ENCODE results near the gene TOP3A. TPM values are rescaled to one million over a fixed set of nuclear protein-coding genes. Genes with fewer than 3 reads are reported as not detected.

TOP3A gene
- total RNA-seq, 5 donors from 2014 or later (not counting 1 experiment from before 2014, with no cell fraction given), result 34.0 to 60.4 (median 52.8) TPM

- Histone ChIP-seq H3K27ac (ENCODE audit: low read length) (no peak overlapping the region), H3K9me3 (no peaks in the 10 kb centered on the region), H3K27me3 (replicated peaks in 1 of 2; ENCODE audit: control insufficient read depth in 2 of 2, extremely low read depth in 1 of 2, insufficient read depth in 2 of 2, low read length in 1 of 2) (no peaks in the 10 kb centered on the region), H3K36me3 (ENCODE audit: control insufficient read depth in 2 of 2, extremely low read depth in 1 of 2, insufficient read depth in 1 of 2, low read length in 1 of 2) (peaks cover 25 to 57% of the 10 kb centered on the region in 2 donors), H3K4me3 (ENCODE audit: control insufficient read depth in 1 of 2, extremely low read depth in 1 of 2, low read length in 1 of 2) (no peak overlapping the region), H3K4me1 (ENCODE audit: control insufficient read depth in 1 of 2, extremely low read depth in 1 of 2, insufficient read depth in 2 of 2, low read length in 2 of 2) (peaks cover 0 to 5% of the 10 kb centered on the region in 2 experiments)
- ATAC-seq (replicated peaks in 1 of 4), result no peak
- WGBS (ENCODE audit: insufficient coverage), result 92% methylated on average over 21 of the region's 21 CpGs
- Mint-ChIP-seq H3K36me3 (peaks cover 24% of the 10 kb centered on the region), H3K27ac (no peak overlapping the region), H3K4me3 (no peak overlapping the region), H3K9me3 (no peaks in the 10 kb centered on the region), H3K27me3 (no peaks in the 10 kb centered on the region), H3K4me1 (peaks cover 0 to 9% (median 2%) of the 10 kb centered on the region in 3 donors)
- DNase-seq, result no peak
- ChIA-PET POLR2A (no interaction called here), CTCF (no interaction called here)
Observed at GRCh38 chr17:18245038-18245776, 69.6 kb downstream of the TOP3A start.

GRCh38 chr17:18241229-18241871 lies 73.4 kb downstream of the TOP3A start:
- Histone ChIP-seq H3K27ac (ENCODE audit: low read length) (no peak overlapping the region), H3K27me3 (replicated peaks in 1 of 2; ENCODE audit: control insufficient read depth in 2 of 2, extremely low read depth in 1 of 2, insufficient read depth in 2 of 2, low read length in 1 of 2) (no peaks in the 10 kb centered on the region), H3K4me3 (ENCODE audit: control insufficient read depth in 1 of 2, extremely low read depth in 1 of 2, low read length in 1 of 2) (no peak overlapping the region), H3K4me1 (ENCODE audit: control insufficient read depth in 1 of 2, extremely low read depth in 1 of 2, insufficient read depth in 2 of 2, low read length in 2 of 2) (no peaks in the 10 kb centered on the region), H3K9me3 (no peaks in the 10 kb centered on the region), H3K36me3 (ENCODE audit: control insufficient read depth in 2 of 2, extremely low read depth in 1 of 2, insufficient read depth in 1 of 2, low read length in 1 of 2) (peaks cover 17 to 39% of the 10 kb centered on the region in 2 donors)
- DNase-seq, result no peak
- POLR2A ChIA-PET, result no interaction called here
- H3K9me3 Mint-ChIP-seq, result no peaks in the 10 kb centered on the region
- H3K4me1 Mint-ChIP-seq, result no peaks in the 10 kb centered on the region
- CTCF ChIA-PET, result no interaction called here
- H3K27ac Mint-ChIP-seq, result no peak overlapping the region
- no peak for ATAC-seq (replicated peaks in 1 of 4)
- H3K36me3 Mint-ChIP-seq, result peaks cover 25% of the 10 kb centered on the region
- WGBS (ENCODE audit: insufficient coverage), result 90% methylated on average over 26 of the region's 28 CpGs
- no peaks in the 10 kb centered on the region for H3K27me3 Mint-ChIP-seq
- no peak overlapping the region for H3K4me3 Mint-ChIP-seq

DNA sequence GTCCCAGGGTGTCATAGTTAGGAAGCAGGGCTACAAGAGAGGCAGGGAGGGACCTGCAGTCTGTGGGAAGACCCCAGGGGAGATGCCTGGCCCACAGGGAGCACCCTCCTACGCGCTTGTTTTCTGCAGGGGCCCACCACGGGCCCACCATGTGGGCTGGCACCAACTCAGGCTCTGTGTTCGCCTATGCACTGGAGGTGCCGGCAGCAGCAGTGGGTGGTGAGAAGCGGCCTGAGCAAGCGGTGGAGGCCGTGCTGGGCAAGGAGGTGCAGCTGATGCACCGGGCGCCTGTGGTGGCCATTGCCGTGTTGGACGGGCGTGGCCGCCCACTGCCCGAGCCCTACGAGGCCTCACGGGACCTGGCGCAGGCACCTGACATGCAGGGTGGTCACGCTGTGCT lies 74.3 kb downstream of the TOP3A start:
- no peaks in the 10 kb centered on the region for H3K9me3 Mint-ChIP-seq
- Histone ChIP-seq H3K36me3 (ENCODE audit: control insufficient read depth in 2 of 2, extremely low read depth in 1 of 2, insufficient read depth in 1 of 2, low read length in 1 of 2) (peaks cover 16 to 35% of the 10 kb centered on the region in 2 donors), H3K4me3 (ENCODE audit: control insufficient read depth in 1 of 2, extremely low read depth in 1 of 2, low read length in 1 of 2) (no peak overlapping the region), H3K27ac (ENCODE audit: low read length) (no peak overlapping the region), H3K9me3 (no peaks in the 10 kb centered on the region), H3K27me3 (replicated peaks in 1 of 2; ENCODE audit: control insufficient read depth in 2 of 2, extremely low read depth in 1 of 2, insufficient read depth in 2 of 2, low read length in 1 of 2) (no peaks in the 10 kb centered on the region), H3K4me1 (ENCODE audit: control insufficient read depth in 1 of 2, extremely low read depth in 1 of 2, insufficient read depth in 2 of 2, low read length in 2 of 2) (no peaks in the 10 kb centered on the region)
- H3K36me3 Mint-ChIP-seq, result peaks cover 29% of the 10 kb centered on the region
- WGBS (ENCODE audit: insufficient coverage), result 97% methylated on average over 19 of the region's 19 CpGs
- no peak overlapping the region for H3K27ac Mint-ChIP-seq
- CTCF ChIA-PET, result no interaction called here
- H3K27me3 Mint-ChIP-seq, result no peaks in the 10 kb centered on the region
- POLR2A ChIA-PET, result no interaction called here
- ATAC-seq (replicated peaks in 1 of 4), result no peak
- no peak overlapping the region for H3K4me3 Mint-ChIP-seq
- no peak for DNase-seq
- H3K4me1 Mint-ChIP-seq, result no peaks in the 10 kb centered on the region

- H3K27me3 Mint-ChIP-seq, result no peaks in the 10 kb centered on the region
- Histone ChIP-seq H3K9me3 (no peaks in the 10 kb centered on the region), H3K36me3 (ENCODE audit: control insufficient read depth in 2 of 2, extremely low read depth in 1 of 2, insufficient read depth in 1 of 2, low read length in 1 of 2) (peaks cover 5 to 43% of the 10 kb centered on the region in 2 donors), H3K4me3 (ENCODE audit: control insufficient read depth in 1 of 2, extremely low read depth in 1 of 2, low read length in 1 of 2) (no peak overlapping the region), H3K27me3 (replicated peaks in 1 of 2; ENCODE audit: control insufficient read depth in 2 of 2, extremely low read depth in 1 of 2, insufficient read depth in 2 of 2, low read length in 1 of 2) (no peaks in the 10 kb centered on the region), H3K27ac (ENCODE audit: low read length) (no peak overlapping the region), H3K4me1 (ENCODE audit: control insufficient read depth in 1 of 2, extremely low read depth in 1 of 2, insufficient read depth in 2 of 2, low read length in 2 of 2) (no peaks in the 10 kb centered on the region)
- 93% methylated on average over 17 of the region's 18 CpGs for WGBS (ENCODE audit: insufficient coverage)
- H3K4me1 Mint-ChIP-seq, result no peaks in the 10 kb centered on the region
- ATAC-seq (replicated peaks in 1 of 4) (no peak), DNase-seq (no peak)
- CTCF ChIA-PET, result no interaction called here
- no peak overlapping the region for H3K27ac Mint-ChIP-seq
- peaks cover 34% of the 10 kb centered on the region for H3K36me3 Mint-ChIP-seq
- no peaks in the 10 kb centered on the region for H3K9me3 Mint-ChIP-seq
- POLR2A ChIA-PET, result no interaction called here
- H3K4me3 Mint-ChIP-seq, result no peak overlapping the region
Observed at GRCh38 chr17:18238299-18238698, 76.5 kb downstream of the TOP3A start.

DNA sequence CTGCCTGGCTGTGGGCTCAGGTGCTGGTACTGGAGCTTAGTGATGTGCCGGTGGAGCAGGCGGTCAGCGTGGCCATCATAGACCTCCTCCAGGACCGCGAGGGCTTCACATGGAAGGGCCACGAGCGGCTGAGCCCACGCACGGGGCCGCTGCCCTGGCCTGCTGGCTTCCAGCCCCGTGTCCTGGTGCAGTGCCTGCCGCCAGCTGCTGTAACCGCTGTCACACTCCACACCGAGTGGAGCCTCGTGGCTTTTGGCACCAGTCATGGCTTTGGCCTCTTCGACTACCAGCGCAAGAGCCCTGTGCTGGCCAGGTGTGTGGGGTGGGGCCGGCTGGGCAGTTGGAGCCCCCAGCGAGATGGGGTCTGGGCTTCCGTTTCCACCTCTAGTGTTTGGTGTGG lies 77.3 kb downstream of the TOP3A start:
- Mint-ChIP-seq H3K36me3 (peaks cover 34% of the 10 kb centered on the region), H3K27ac (no peak overlapping the region), H3K27me3 (no peaks in the 10 kb centered on the region), H3K4me3 (no peak overlapping the region), H3K9me3 (no peaks in the 10 kb centered on the region), H3K4me1 (no peaks in the 10 kb centered on the region)
- ATAC-seq (replicated peaks in 1 of 4), result no peak
- H3K9me3 ChIP-seq, result no peaks in the 10 kb centered on the region
- H3K27ac ChIP-seq (ENCODE audit: low read length), result no peak overlapping the region
- WGBS (ENCODE audit: insufficient coverage), result 96% methylated on average over 15 of the region's 20 CpGs
- CTCF ChIA-PET, result no interaction called here
- no peak for DNase-seq
- no peaks in the 10 kb centered on the region for H3K4me1 ChIP-seq (ENCODE audit: control insufficient read depth in 1 of 2, extremely low read depth in 1 of 2, insufficient read depth in 2 of 2, low read length in 2 of 2)
- H3K27me3 ChIP-seq (replicated peaks in 1 of 2; ENCODE audit: control insufficient read depth in 2 of 2, extremely low read depth in 1 of 2, insufficient read depth in 2 of 2, low read length in 1 of 2), result no peaks in the 10 kb centered on the region
- POLR2A ChIA-PET, result no interaction called here
- peaks cover 10 to 47% of the 10 kb centered on the region in 2 donors for H3K36me3 ChIP-seq (ENCODE audit: control insufficient read depth in 2 of 2, extremely low read depth in 1 of 2, insufficient read depth in 1 of 2, low read length in 1 of 2)
- H3K4me3 ChIP-seq (ENCODE audit: control insufficient read depth in 1 of 2, extremely low read depth in 1 of 2, low read length in 1 of 2), result no peak overlapping the region

DNA sequence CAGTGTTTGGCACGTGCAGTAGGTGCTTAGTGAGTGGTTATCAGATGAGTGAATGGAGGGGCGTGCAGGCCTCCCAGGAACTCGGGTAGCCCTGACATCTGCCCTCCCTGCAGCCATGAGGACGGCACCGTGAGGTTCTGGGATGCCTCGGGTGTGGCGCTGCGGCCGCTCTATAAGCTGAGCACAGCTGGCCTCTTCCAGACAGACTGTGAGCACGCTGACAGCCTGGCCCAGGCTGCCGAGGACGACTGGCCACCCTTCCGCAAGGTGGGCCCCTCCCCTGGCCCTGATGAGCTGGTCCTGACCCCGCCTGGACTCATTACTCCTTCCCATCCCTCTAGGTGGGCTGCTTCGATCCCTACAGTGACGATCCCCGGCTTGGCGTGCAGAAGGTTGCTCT lies 78.3 kb downstream of the TOP3A start:
- H3K27ac ChIP-seq (ENCODE audit: low read length), result no peak overlapping the region
- no peaks in the 10 kb centered on the region for H3K9me3 Mint-ChIP-seq
- H3K36me3 ChIP-seq (ENCODE audit: control insufficient read depth in 2 of 2, extremely low read depth in 1 of 2, insufficient read depth in 1 of 2, low read length in 1 of 2), result peaks cover 13 to 45% of the 10 kb centered on the region in 2 donors
- no peak for ATAC-seq (replicated peaks in 1 of 4)
- no peaks in the 10 kb centered on the region for H3K27me3 Mint-ChIP-seq
- H3K36me3 Mint-ChIP-seq, result peaks cover 34% of the 10 kb centered on the region
- no peaks in the 10 kb centered on the region for H3K4me1 ChIP-seq (ENCODE audit: control insufficient read depth in 1 of 2, extremely low read depth in 1 of 2, insufficient read depth in 2 of 2, low read length in 2 of 2)
- H3K27me3 ChIP-seq (replicated peaks in 1 of 2; ENCODE audit: control insufficient read depth in 2 of 2, extremely low read depth in 1 of 2, insufficient read depth in 2 of 2, low read length in 1 of 2), result no peaks in the 10 kb centered on the region
- no peak overlapping the region for H3K4me3 ChIP-seq (ENCODE audit: control insufficient read depth in 1 of 2, extremely low read depth in 1 of 2, low read length in 1 of 2)
- ChIA-PET POLR2A (no interaction called here), CTCF (no interaction called here)
- no peak overlapping the region for H3K4me3 Mint-ChIP-seq
- no peaks in the 10 kb centered on the region for H3K4me1 Mint-ChIP-seq
- H3K27ac Mint-ChIP-seq, result no peak overlapping the region
- WGBS (ENCODE audit: insufficient coverage), result 94% methylated on average over 13 of the region's 18 CpGs
- no peaks in the 10 kb centered on the region for H3K9me3 ChIP-seq
- DNase-seq, result no peak
